WTC11 (cell line): Measurements from ENCODE around the gene ASCL3. TPM values are rescaled to one million over a fixed set of nuclear protein-coding genes. Genes with fewer than 3 reads are reported as not detected.
A peak's percentile ranks its signal among the peaks of the same experiment; 100 is the strongest.

Source experiments
- ATAC-seq: fragments of 200-7000 bp; cut with Tn5 transposase; 2 replicates; pipeline ENCODE4 v1.10.0; 2021; ENCODE audit warnings: mild to moderate bottlenecking, moderate library complexity
- CTCF ChIA-PET: fragments of 300-600 bp; sonication (Branson Sonifier 250); formaldehyde crosslinking; loops from one replicate; lab custom pipeline; 2021; ENCODE audit warnings: antibody characterized with exemption; lab: Charles Lee
- POLR2A ChIA-PET: fragments of 350-600 bp; sonication (Branson Sonifier 250); formaldehyde crosslinking; loops from one replicate; lab custom pipeline; 2021; ENCODE audit warnings: antibody characterized with exemption; lab: Charles Lee
- DNase-seq: peaks from one replicate; pipeline ENCODE4 v3.0.0; 2021; ENCODE audit warnings: low spot score
- H3K27ac Mint-ChIP-seq: 2 replicates; pipeline ENCODE4 v1.8.0; 2021; ENCODE audit warnings: mixed read lengths
- H3K27me3 Mint-ChIP-seq: 2 replicates; pipeline ENCODE4 v1.8.0; 2021; ENCODE audit warnings: low read depth, mild to moderate bottlenecking, moderate library complexity, mixed read lengths
- H3K36me3 Mint-ChIP-seq: 2 replicates; pipeline ENCODE4 v1.8.0; 2021; ENCODE audit warnings: mixed read lengths
- H3K4me1 Mint-ChIP-seq: 2 replicates; pipeline ENCODE4 v1.8.0; 2022; ENCODE audit warnings: mixed read lengths
- H3K4me3 Mint-ChIP-seq: 2 replicates; pipeline ENCODE4 v1.8.0; 2021; ENCODE audit warnings: mild to moderate bottlenecking, moderate library complexity, mixed read lengths
- H3K9me3 Mint-ChIP-seq: 2 replicates; pipeline ENCODE4 v1.8.0; 2021; ENCODE audit warnings: mixed read lengths
- CBFB ChIP-seq: sonication (generic); formaldehyde crosslinking; IDR thresholded peaks from 2 replicates; pipeline ENCODE4 v1.8.1; 2022; ENCODE audit warnings: mild to moderate bottlenecking, low read depth, missing genetic modification reagents
- ESRRA ChIP-seq: sonication (generic); formaldehyde crosslinking; IDR thresholded peaks from 2 replicates; pipeline ENCODE4 v1.8.1; 2022; ENCODE audit warnings: mild to moderate bottlenecking, missing genetic modification reagents, borderline replicate concordance
- FOXK1 ChIP-seq: sonication (generic); formaldehyde crosslinking; IDR thresholded peaks from 2 replicates; pipeline ENCODE4 v1.8.0; 2022; ENCODE audit warnings: mild to moderate bottlenecking, moderate library complexity, missing genetic modification reagents
- GABPB1 ChIP-seq: sonication (generic); formaldehyde crosslinking; IDR thresholded peaks from 2 replicates; pipeline ENCODE4 v1.8.1; 2023; ENCODE audit warnings: mild to moderate bottlenecking, missing genetic modification reagents
- GTF2I ChIP-seq: fragments of 250-450 bp; sonication (Bioruptor Pico); conservative IDR thresholded peaks from 2 replicates; pipeline ENCODE4 v1.4.0; 2021; ENCODE audit warnings: mild to moderate bottlenecking
- HMGA2 ChIP-seq: fragments of 250-450 bp; sonication (Bioruptor Pico); IDR thresholded peaks from 2 replicates; pipeline ENCODE4 v1.4.0; 2021; ENCODE audit warnings: mild to moderate bottlenecking, moderate library complexity
- JAZF1 ChIP-seq: fragments of 250-450 bp; sonication (Bioruptor Pico); IDR thresholded peaks from 2 replicates; pipeline ENCODE4 v1.9.0; 2021; ENCODE audit warnings: moderate library complexity, mild to moderate bottlenecking, inconsistent platforms
- JUN ChIP-seq: sonication (generic); formaldehyde crosslinking; IDR thresholded peaks from 2 replicates; pipeline ENCODE4 v1.8.0; 2023; ENCODE audit warnings: mild to moderate bottlenecking, missing genetic modification reagents
- NFE2L1 ChIP-seq: sonication (generic); formaldehyde crosslinking; IDR thresholded peaks from 2 replicates; pipeline ENCODE4 v1.8.1; 2023; ENCODE audit warnings: missing genetic modification reagents
- SOX15 ChIP-seq: fragments of 250-450 bp; sonication (Bioruptor Pico); IDR thresholded peaks from 2 replicates; pipeline ENCODE4 v1.9.0; 2021; ENCODE audit warnings: mild to moderate bottlenecking
- SP1 ChIP-seq: sonication (generic); formaldehyde crosslinking; conservative IDR thresholded peaks from 2 replicates; pipeline ENCODE4 v1.8.1; 2022; ENCODE audit warnings: missing genetic modification reagents
- TP53 ChIP-seq: sonication (generic); formaldehyde crosslinking; IDR thresholded peaks from 2 replicates; pipeline ENCODE4 v1.8.1; 2023; ENCODE audit warnings: mild to moderate bottlenecking, missing genetic modification reagents
- ZBTB21 ChIP-seq: sonication (generic); formaldehyde crosslinking; IDR thresholded peaks from 2 replicates; pipeline ENCODE4 v1.8.1; 2023; ENCODE audit warnings: mild to moderate bottlenecking, missing genetic modification reagents, borderline replicate concordance
- ZNF219 ChIP-seq: sonication (generic); formaldehyde crosslinking; IDR thresholded peaks from 2 replicates; pipeline ENCODE4 v1.8.0; 2023; ENCODE audit warnings: missing genetic modification reagents, mild to moderate bottlenecking, borderline replicate concordance
- ZNF317 ChIP-seq: sonication (generic); formaldehyde crosslinking; IDR thresholded peaks from 2 replicates; pipeline ENCODE4 v1.8.1; 2023; ENCODE audit warnings: low read depth, mild to moderate bottlenecking, moderate library complexity, missing genetic modification reagents, borderline replicate concordance
- ZNF396 ChIP-seq: fragments of 250-450 bp; sonication (Bioruptor Pico); IDR thresholded peaks from 2 replicates; pipeline ENCODE4 v1.8.0; 2021; ENCODE audit warnings: mild to moderate bottlenecking, moderate library complexity, borderline replicate concordance
- total RNA-seq: library from RNA; stranded (reverse); gene quantifications from 3 replicates; pipeline ENCODE4 v1.2.3, GENCODE V29; 2021
- TF ChIP-seq, protein P1 (sequence below): sonication (generic); formaldehyde crosslinking; IDR thresholded peaks from 2 replicates; pipeline ENCODE4 v1.8.1; 2022; ENCODE audit warnings: mild to moderate bottlenecking, moderate library complexity, missing genetic modification reagents
- TF ChIP-seq, protein P2 (sequence below): fragments of 250-450 bp; sonication (Bioruptor Pico); IDR thresholded peaks from 2 replicates; pipeline ENCODE4 v1.9.0; 2021; ENCODE audit warnings: mild to moderate bottlenecking
- TF ChIP-seq, protein P3 (sequence below): sonication (generic); formaldehyde crosslinking; IDR thresholded peaks from 2 replicates; pipeline ENCODE4 v1.8.1; 2023; ENCODE audit warnings: mild to moderate bottlenecking, moderate library complexity, missing genetic modification reagents
- TF ChIP-seq, protein P4 (sequence below): sonication (generic); formaldehyde crosslinking; conservative IDR thresholded peaks from 2 replicates; pipeline ENCODE4 v1.8.1; 2023; ENCODE audit warnings: mild to moderate bottlenecking, low read depth, missing genetic modification reagents, moderate library complexity
- TF ChIP-seq, protein P5 (sequence below): fragments of 250-450 bp; sonication (Bioruptor Pico); conservative IDR thresholded peaks from 2 replicates; pipeline ENCODE4 v1.9.0; 2021; ENCODE audit warnings: mild to moderate bottlenecking
- TF ChIP-seq, protein P6 (sequence below): fragments of 250-450 bp; sonication (Bioruptor Pico); IDR thresholded peaks from 2 replicates; pipeline ENCODE4 v1.9.0; 2021; ENCODE audit warnings: mild to moderate bottlenecking, borderline replicate concordance
- TF ChIP-seq, protein P7 (sequence below): sonication (generic); formaldehyde crosslinking; IDR thresholded peaks from 2 replicates; pipeline ENCODE4 v1.8.1; 2023; ENCODE audit warnings: mild to moderate bottlenecking, missing genetic modification reagents

Gene ASCL3
- total RNA-seq, 1 experiment from 2014 or later: not detected

DNA sequence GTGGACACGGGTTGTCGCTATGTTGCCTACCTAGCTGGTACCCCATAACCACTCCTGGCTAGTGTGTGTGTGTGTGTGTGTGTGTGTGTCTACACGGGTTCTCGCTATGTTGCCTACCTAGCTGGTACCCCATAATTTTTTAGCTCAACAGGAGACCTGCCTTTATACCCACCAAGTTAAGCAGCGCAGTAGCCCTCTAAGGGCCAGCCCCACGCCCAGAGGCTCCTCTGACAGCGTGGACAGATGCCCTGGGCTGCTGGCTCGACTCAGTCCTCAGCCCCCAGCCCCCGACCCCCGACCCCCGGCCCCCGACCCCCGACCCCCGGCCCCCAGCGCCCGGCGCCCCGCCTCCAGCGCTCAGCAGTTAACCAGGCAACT, 32.2 kb downstream of the ASCL3 start:
- H3K9me3 Mint-ChIP-seq: no peaks in the 10 kb centered on the region
- H3K27ac Mint-ChIP-seq: no peak overlapping the region
- H3K36me3 Mint-ChIP-seq: peaks cover 8% of the 10 kb centered on the region; the same call in 1 of the 2 replicates
- ATAC-seq (peak; percentile 1; the same call in 1 of the 2 replicates), DNase-seq (no peak)
- TF ChIP-seq GABPB1 (CRISPR knock-in tag): no peak
- TF ChIP-seq, protein P1, sequence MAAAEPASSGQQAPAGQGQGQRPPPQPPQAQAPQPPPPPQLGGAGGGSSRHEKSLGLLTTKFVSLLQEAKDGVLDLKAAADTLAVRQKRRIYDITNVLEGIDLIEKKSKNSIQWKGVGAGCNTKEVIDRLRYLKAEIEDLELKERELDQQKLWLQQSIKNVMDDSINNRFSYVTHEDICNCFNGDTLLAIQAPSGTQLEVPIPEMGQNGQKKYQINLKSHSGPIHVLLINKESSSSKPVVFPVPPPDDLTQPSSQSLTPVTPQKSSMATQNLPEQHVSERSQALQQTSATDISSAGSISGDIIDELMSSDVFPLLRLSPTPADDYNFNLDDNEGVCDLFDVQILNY: no peak
- TF ChIP-seq ESRRA: no peak
- TF ChIP-seq, protein P2, sequence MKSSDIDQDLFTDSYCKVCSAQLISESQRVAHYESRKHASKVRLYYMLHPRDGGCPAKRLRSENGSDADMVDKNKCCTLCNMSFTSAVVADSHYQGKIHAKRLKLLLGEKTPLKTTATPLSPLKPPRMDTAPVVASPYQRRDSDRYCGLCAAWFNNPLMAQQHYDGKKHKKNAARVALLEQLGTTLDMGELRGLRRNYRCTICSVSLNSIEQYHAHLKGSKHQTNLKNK: no peak
- TF ChIP-seq FOXK1 (CRISPR knock-in tag): no peak
- TF ChIP-seq, protein P3, sequence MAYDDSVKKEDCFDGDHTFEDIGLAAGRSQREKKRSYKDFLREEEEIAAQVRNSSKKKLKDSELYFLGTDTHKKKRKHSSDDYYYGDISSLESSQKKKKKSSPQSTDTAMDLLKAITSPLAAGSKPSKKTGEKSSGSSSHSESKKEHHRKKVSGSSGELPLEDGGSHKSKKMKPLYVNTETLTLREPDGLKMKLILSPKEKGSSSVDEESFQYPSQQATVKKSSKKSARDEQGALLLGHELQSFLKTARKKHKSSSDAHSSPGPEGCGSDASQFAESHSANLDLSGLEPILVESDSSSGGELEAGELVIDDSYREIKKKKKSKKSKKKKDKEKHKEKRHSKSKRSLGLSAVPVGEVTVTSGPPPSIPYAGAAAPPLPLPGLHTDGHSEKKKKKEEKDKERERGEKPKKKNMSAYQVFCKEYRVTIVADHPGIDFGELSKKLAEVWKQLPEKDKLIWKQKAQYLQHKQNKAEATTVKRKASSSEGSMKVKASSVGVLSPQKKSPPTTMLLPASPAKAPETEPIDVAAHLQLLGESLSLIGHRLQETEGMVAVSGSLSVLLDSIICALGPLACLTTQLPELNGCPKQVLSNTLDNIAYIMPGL (CRISPR knock-in tag): no peak
- no peak for TF ChIP-seq ZNF317 (CRISPR knock-in tag)
- TF ChIP-seq JAZF1 (CRISPR knock-in tag): no peak
- peaks cover 29% of the 10 kb centered on the region for H3K4me1 Mint-ChIP-seq
- peak overlapping the region; percentile 84 for H3K4me3 Mint-ChIP-seq
- peaks cover 28% of the 10 kb centered on the region for H3K27me3 Mint-ChIP-seq
- ChIA-PET CTCF (interaction anchor here (0.6 to 9.1 kb wide), 11 partner anchors 13 to 535 kb away, joined by 3 to 110 read pairs (median 3); partner anchors contain the start of gene TMEM9B), POLR2A (interaction anchor here (0.6 to 2.1 kb wide), 5 partner anchors 40 to 324 kb away, joined by 3 to 6 read pairs (median 3); partner anchors contain the start of gene TMEM9B)

DNA sequence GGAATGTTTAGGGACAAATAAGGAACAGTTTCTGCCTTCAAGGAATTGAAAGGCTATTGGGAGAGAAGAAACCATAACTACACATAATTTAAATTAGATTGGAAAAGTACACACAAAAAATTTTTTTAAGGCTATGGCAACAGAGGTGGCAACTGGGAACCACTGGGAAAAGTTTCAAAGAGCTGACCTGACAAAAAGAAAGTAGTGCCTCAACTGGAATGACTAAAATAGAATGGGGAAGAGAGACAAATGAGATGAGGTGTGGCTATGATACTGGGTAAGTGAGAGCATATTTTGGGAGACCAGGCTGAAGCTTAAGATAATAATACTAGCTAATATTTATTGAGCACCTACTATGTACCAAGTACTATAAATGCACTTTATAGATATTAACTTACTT, 34.7 kb downstream of the ASCL3 start:
- H3K9me3 Mint-ChIP-seq: no peaks in the 10 kb centered on the region
- TF ChIP-seq SP1 (CRISPR knock-in tag): no peak
- no peak for TF ChIP-seq TP53 (CRISPR knock-in tag)
- no peak for TF ChIP-seq SOX15
- no peak for TF ChIP-seq JUN (CRISPR knock-in tag)
- TF ChIP-seq NFE2L1 (CRISPR knock-in tag): no peak
- TF ChIP-seq, protein P4, sequence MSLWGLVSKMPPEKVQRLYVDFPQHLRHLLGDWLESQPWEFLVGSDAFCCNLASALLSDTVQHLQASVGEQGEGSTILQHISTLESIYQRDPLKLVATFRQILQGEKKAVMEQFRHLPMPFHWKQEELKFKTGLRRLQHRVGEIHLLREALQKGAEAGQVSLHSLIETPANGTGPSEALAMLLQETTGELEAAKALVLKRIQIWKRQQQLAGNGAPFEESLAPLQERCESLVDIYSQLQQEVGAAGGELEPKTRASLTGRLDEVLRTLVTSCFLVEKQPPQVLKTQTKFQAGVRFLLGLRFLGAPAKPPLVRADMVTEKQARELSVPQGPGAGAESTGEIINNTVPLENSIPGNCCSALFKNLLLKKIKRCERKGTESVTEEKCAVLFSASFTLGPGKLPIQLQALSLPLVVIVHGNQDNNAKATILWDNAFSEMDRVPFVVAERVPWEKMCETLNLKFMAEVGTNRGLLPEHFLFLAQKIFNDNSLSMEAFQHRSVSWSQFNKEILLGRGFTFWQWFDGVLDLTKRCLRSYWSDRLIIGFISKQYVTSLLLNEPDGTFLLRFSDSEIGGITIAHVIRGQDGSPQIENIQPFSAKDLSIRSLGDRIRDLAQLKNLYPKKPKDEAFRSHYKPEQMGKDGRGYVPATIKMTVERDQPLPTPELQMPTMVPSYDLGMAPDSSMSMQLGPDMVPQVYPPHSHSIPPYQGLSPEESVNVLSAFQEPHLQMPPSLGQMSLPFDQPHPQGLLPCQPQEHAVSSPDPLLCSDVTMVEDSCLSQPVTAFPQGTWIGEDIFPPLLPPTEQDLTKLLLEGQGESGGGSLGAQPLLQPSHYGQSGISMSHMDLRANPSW (CRISPR knock-in tag): no peak
- TF ChIP-seq ESRRA: no peak
- no peak for TF ChIP-seq CBFB (CRISPR knock-in tag)
- TF ChIP-seq, protein P5, sequence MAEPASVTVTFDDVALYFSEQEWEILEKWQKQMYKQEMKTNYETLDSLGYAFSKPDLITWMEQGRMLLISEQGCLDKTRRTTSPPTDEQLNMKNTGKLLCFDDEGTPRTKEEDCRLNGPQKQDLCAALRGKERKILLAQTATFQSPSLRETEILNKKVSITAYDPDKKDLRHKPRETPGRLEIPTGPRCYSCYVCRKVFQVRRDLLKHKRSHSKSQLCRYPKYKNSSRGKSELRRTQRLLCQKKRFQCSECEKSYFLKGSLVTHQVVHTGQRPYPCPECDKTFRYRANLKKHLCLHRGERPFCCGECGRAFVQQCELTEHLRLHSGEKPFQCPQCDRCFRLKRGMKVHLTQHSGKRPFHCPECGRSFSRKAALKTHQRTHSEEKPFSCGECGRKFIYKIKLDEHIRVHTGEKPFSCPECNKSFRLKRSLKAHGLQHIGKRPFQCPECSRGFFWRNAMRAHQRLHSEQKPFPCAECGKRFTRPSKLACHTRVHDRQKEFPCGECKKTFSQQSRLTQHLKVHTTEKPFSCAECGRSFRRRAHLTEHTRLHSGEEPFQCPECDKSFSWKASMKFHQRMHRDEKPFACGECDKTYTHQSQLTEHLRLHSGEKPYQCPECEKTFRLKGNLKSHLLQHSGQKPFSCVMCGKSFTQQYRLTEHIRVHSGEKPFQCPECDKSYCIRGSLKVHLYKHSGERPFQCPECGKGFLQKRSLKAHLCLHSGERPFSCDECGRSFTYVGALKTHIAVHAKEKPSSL: no peak
- TF ChIP-seq HMGA2 (CRISPR knock-in tag): no peak
- TF ChIP-seq GTF2I: no peak
- TF ChIP-seq ZBTB21 (CRISPR knock-in tag): no peak
- TF ChIP-seq, protein P6, sequence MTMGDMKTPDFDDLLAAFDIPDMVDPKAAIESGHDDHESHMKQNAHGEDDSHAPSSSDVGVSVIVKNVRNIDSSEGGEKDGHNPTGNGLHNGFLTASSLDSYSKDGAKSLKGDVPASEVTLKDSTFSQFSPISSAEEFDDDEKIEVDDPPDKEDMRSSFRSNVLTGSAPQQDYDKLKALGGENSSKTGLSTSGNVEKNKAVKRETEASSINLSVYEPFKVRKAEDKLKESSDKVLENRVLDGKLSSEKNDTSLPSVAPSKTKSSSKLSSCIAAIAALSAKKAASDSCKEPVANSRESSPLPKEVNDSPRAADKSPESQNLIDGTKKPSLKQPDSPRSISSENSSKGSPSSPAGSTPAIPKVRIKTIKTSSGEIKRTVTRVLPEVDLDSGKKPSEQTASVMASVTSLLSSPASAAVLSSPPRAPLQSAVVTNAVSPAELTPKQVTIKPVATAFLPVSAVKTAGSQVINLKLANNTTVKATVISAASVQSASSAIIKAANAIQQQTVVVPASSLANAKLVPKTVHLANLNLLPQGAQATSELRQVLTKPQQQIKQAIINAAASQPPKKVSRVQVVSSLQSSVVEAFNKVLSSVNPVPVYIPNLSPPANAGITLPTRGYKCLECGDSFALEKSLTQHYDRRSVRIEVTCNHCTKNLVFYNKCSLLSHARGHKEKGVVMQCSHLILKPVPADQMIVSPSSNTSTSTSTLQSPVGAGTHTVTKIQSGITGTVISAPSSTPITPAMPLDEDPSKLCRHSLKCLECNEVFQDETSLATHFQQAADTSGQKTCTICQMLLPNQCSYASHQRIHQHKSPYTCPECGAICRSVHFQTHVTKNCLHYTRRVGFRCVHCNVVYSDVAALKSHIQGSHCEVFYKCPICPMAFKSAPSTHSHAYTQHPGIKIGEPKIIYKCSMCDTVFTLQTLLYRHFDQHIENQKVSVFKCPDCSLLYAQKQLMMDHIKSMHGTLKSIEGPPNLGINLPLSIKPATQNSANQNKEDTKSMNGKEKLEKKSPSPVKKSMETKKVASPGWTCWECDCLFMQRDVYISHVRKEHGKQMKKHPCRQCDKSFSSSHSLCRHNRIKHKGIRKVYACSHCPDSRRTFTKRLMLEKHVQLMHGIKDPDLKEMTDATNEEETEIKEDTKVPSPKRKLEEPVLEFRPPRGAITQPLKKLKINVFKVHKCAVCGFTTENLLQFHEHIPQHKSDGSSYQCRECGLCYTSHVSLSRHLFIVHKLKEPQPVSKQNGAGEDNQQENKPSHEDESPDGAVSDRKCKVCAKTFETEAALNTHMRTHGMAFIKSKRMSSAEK: no peak
- no peak for TF ChIP-seq ZNF219 (CRISPR knock-in tag)
- no peak for TF ChIP-seq ZNF396 (CRISPR knock-in tag)
- TF ChIP-seq, protein P7, sequence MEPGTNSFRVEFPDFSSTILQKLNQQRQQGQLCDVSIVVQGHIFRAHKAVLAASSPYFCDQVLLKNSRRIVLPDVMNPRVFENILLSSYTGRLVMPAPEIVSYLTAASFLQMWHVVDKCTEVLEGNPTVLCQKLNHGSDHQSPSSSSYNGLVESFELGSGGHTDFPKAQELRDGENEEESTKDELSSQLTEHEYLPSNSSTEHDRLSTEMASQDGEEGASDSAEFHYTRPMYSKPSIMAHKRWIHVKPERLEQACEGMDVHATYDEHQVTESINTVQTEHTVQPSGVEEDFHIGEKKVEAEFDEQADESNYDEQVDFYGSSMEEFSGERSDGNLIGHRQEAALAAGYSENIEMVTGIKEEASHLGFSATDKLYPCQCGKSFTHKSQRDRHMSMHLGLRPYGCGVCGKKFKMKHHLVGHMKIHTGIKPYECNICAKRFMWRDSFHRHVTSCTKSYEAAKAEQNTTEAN (CRISPR knock-in tag): no peak

More for the DNA sequence above, 34.7 kb downstream of the ASCL3 start:
- no peak for ATAC-seq
- CTCF ChIA-PET: no interaction called here
- Mint-ChIP-seq H3K27me3 (peaks cover 28% of the 10 kb centered on the region), H3K27ac (no peak overlapping the region), H3K4me3 (no peak overlapping the region), H3K36me3 (no peaks in the 10 kb centered on the region), H3K4me1 (peaks cover 13% of the 10 kb centered on the region)
- POLR2A ChIA-PET: no interaction called here
- DNase-seq: no peak
